AG09309 (cell line): Measurements from ENCODE around the gene EIF3F.

Experiments used
- DNase-seq: peaks from one replicate; pipeline ENCODE4 v3.0.0-alpha.2; 2010; ENCODE audit warnings: low read depth
- H3K4me3 ChIP-seq: 2 replicates; pipeline ENCODE4 v1.5.1; 2011; ENCODE audit warnings: mild to moderate bottlenecking, low read depth, low read length, moderate library complexity; ENCODE audit not compliant: control insufficient read depth
- TF ChIP-seq, protein P1 (sequence below): IDR thresholded peaks from 2 replicates; pipeline ENCODE4 v1.5.1; 2011; ENCODE audit warnings: mild to moderate bottlenecking, low read depth, low read length, inconsistent platforms; ENCODE audit not compliant: insufficient read depth, control insufficient read depth; ENCODE audit errors: missing control alignments

Gene EIF3F

DNA sequence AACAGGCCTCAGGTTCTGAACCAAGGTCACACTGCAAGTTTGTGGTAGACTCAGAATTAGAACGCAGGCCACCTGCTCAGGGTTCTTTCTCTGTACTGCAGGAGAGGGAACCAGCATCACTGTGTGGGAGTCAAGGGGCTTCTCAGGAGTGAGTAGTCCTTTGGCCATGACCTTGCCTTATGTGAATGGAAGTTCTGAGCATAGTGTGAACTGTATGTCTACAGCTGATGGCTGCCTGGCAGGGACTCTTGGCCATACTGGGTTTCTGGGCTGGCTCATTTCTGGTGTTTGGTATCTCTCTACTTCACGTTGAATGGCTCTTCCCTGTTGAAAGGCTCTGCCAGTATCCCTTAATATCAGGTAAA, 53.8 kb downstream of the EIF3F start:
- DNase-seq = no peak
- no peak overlapping the region for H3K4me3 ChIP-seq
- TF ChIP-seq, protein P1, sequence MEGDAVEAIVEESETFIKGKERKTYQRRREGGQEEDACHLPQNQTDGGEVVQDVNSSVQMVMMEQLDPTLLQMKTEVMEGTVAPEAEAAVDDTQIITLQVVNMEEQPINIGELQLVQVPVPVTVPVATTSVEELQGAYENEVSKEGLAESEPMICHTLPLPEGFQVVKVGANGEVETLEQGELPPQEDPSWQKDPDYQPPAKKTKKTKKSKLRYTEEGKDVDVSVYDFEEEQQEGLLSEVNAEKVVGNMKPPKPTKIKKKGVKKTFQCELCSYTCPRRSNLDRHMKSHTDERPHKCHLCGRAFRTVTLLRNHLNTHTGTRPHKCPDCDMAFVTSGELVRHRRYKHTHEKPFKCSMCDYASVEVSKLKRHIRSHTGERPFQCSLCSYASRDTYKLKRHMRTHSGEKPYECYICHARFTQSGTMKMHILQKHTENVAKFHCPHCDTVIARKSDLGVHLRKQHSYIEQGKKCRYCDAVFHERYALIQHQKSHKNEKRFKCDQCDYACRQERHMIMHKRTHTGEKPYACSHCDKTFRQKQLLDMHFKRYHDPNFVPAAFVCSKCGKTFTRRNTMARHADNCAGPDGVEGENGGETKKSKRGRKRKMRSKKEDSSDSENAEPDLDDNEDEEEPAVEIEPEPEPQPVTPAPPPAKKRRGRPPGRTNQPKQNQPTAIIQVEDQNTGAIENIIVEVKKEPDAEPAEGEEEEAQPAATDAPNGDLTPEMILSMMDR = no peak

- TF ChIP-seq, protein P1 = no peak
- no peak overlapping the region for H3K4me3 ChIP-seq
- no peak for DNase-seq
Measured at GRCh38 chr11:8041576-8041975, 54.4 kb downstream of the EIF3F start.

DNA sequence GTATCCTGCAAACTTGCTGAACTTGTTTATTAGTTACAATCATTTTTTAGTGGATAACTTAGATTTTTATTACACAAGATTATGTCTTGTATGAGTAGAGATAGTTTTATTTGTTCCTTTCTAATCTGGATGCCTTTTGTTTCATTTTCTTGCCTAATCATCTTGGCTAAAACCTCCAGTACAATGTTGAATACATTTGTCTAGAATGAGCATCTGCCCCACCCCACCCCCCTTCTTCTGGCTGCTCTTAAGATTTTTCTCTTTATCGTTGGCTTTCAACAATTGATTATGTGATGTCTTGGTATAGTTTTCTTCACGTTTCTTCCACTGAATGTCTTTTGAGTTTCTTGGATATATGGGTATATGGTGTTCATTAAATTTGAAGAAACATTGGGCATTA, 56.6 kb downstream of the EIF3F start:
- H3K4me3 ChIP-seq = no peak overlapping the region
- TF ChIP-seq, protein P1 = no peak
- DNase-seq = no peak

DNA sequence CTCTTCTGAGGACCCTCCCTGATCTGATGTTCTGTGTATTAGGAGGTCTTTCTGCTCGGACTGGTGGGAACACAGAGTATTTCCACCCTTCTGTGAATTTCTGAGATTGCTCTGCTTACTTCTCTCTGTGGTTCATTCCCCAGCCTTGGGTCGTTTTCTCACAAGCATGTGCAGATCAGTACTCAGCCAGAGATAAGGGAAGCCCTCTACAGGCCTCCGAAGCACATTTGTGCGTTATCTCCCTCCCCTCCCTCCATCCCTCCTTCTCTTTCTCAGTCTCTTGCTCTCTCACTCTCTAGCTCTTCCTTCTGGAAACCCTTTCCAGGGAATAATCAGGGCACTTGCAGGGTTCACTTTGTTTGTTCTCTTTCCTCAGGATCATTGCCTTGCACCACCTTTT, 58.7 kb downstream of the EIF3F start:
- no peak for DNase-seq
- no peak overlapping the region for H3K4me3 ChIP-seq
- TF ChIP-seq, protein P1 = no peak

DNA sequence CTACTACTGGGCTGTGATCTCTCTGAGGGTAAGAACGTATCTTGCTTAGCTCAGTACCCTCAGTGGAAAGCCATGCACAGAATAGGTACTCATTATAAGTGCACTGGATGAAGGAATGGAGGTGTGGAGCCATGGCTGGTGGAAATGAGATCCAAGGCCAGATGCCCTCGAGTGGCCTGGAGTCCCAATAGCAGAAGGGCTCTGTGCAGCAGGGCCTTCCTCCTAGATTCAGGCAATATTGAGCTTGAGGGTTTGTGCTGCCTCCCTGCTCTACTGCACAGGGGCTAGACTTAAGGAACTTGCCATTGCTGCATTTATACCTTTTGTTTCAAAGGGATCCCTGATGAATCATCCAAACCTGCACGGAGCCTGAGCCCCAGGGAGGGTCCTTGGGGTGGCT, 60.2 kb downstream of the EIF3F start:
- H3K4me3 ChIP-seq = no peak overlapping the region
- TF ChIP-seq, protein P1 = no peak
- no peak for DNase-seq

- TF ChIP-seq, protein P1 = no peak
- no peak for DNase-seq
- no peak overlapping the region for H3K4me3 ChIP-seq
Measured at GRCh38 chr11:8049084-8049483, 61.9 kb downstream of the EIF3F start.
